NCI-H128 (cell line): Measurements from ENCODE around the gene USP1.

Experiments
- DNase-seq: peaks from one replicate; lab custom pipeline; 2025; ENCODE audit not compliant: unreplicated experiment; lab: John Stamatoyannopoulos, UW

Gene USP1

DNA sequence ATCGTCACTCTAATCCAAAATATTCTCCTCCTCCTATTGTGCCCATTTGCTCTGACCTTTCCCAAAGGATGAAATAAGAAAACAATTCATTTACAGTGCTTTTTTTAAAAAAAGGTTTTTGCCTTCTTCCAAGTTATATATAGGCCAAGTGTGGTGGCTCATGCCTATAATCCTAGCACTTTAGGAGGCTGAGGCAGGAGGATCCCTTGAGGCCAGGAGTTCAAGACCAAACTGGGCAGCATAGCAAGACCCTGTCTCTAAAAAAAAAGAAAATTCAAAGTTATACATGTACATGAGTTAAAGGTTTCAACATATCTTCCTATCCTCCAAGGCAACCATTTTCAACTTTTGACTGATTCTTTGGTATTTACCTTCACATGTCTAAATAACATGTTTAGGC lies 10.1 kb upstream of the USP1 start:
- no peak for DNase-seq

DNA sequence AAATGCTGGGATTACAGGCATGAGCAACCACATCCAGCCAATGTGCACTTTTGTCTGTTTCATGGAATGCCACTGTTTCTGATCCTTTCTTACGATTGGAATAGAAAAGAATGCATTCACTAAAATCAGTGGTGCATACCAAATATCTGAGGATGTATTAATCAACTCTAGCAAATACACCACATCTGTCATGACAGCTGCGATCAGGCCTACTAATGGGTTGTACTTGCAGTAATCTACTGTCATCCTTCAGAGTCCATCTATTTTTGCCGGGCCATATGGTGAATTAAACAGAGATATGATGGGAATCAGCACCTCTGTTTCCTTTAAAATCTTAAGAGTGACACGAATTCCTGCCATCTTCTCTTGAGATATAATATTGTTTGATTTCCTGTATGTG lies 8.5 kb upstream of the USP1 start:
- no peak for DNase-seq

DNA sequence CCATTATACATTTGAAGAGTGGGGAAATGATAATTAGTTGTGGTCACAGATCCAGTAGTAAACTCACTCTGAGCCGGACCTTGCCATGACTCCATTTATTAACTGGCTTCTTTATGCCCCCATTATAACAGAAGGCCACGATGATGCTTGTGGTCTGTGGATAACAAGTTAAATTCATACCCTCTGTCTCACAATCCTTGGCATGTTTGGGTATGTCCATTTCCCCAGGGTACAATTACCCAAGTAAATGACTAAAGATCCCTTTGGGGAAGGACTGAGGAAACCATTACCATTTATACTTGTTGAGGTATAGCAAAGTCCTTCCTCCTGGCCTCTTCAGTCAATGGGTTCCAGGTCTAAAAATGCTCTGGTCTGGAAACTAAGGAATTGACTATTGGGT lies 7.3 kb upstream of the USP1 start:
- DNase-seq, result no peak

DNA sequence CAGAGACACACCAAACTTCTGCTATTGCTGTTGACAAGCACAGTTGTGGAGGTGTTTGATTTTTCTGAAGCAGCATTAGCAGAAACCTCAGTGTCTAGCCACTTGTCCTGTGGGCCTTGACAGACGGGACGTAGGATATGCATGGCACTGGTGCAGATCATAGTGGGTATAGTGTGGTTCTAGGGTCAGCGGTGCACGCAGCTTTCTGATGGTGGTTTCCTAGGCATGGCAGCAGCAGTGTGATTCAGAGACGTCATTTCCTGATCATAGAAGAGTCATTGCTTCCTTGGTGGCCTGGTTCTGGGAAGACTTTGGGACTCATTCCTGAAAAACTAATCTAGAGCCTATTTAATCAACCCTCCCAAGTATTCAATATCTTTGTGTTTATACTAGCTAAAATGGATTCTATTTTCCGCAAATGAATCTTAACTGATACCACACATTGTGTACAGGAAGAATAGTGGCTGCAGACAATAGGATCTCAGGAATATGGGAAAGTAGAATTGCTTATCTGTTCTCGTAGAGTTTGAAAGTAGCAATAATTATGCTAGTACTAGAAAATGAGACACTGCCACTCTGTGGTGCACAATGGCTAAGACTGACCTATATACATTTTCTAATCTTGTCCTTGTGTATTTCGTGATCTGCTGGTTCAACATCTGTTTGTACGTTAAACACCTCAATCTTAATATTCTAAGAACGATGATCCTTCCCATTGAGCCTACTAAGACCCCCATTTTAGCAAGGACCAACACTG lies 2.8 kb upstream of the USP1 start:
- no peak for DNase-seq

DNA sequence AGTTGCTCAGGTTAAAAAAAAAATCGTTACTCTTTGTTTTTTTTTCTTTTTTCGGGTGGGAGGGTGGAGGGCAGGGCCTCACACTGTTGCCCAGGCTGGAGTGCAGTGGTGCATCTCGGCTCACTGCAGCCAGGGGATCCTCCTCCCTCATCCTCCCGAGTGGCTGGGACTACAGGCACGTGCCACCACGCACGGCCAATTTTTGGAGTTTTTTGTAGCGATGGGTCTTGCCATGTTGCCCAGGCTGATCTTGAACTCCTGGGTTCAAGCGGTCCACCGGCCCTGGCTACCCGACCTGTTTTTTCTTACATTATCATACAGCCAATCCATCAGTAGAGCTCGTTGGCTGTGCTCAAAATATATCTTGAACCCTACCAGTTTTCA lies 2.2 kb upstream of the USP1 start:
- no peak for DNase-seq

DNA sequence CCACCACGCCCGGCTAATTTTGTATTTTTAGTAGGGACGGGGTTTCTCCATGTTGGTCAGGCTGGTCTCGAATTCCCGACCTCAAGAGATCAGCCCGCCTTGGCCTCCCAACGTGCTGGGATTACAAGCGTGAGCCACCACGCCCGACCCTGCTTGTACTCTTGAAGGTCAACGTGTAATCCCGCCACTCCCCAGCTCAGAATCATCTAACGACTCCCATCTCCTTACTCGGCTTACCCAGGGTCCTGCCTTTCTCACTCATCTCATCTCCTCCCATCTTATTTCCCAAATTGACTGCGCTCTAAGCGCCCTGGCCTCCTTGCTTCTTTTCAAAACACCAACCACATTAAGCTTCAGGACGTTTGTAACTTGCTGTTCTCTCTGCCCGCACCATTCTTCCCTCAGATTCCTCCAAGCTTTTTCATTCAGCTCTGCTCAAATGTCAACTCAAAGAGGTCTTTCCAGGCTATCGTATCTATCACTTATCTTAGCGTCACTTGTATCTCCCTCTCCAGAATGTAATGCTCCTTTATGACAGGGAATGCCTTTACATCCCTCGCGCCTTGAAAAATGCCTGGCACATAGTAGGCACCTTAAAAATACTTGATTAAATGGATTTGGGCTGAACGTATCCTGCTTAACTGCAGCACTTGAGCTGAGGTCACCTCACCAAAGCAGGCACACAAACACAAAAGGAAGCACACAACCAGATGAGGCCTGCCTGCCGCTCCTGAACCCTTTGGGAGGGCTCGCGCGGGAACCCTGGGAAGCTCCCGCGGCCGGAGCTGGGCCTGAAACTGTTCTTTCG lies 1.4 kb upstream of the USP1 start:
- DNase-seq, result peak; percentile 59

DNA sequence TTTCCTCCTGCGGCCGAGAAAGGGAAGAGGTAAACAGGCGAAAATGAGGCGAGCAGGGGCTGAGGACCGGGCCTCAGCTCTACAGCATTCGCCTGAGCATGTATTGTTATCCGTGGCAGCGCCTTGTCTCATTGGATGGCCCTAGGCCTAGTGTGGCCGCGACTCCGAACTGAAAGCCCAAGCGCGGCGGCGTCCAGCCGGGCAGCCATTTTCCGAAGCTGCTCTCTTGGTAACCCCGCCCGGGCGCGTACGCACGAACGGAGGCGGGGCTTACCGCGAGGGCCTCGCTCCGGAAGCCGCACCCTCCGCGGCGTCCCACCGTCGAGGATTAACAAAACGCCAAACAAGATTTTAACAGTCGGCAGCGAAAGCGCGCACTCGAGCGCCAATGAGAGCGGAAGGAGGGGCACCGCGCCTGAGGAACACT lies 797 bp upstream of the USP1 start:
- peak; percentile 100 for DNase-seq

DNA sequence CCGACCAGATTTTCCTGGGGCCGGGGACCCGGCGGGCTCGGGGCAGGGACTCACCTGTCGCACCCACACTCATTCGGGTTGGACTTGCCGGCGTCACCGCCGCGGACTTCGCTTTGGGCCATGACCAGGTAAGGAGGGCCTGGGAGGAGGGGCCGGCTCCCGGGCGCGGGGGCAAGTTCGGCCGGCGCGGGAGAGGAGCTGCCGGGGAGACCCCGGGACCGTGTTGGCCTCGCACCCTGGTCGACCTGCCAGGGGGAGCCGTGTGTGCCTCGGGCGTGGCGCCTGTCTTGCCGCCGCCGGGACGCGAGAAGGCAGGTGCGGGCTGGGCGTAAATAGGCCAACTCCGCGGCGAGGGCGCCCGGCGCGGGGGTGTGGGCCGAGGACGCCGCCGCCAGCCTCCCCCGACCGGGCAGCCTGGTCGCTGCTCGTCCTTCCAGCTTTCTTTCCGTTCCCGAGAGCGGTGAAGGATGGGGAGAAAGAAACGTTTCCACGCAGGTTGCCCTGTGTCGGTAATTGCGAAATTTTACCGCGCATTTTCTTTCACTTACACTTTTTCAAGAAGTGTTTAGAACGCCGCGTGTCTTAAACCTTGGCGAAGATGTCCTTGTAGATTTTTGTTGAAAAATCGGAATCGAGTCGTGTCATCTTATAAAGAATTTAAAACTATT lies 558 bp downstream of the USP1 start:
- no peak for DNase-seq

DNA sequence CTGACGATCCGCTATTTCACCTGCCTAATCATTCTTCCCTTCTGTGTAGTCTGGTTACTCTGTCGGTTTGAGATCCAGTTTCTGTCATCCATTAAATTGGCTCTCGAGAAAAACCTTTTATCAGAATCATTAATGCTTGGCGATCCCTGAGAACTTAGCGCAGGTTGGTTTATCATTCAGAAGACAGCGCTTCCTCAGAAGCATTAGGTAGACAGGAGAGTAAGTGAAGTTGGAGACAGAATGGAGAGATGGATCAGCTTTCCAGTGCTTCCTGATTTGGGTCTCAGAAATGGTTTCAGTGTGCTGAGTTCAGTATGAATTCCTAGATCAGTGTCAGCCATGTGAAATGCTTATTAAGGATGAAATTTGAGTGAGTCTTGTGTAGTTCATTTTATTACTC lies 1.3 kb downstream of the USP1 start:
- peak; percentile 13 for DNase-seq

DNA sequence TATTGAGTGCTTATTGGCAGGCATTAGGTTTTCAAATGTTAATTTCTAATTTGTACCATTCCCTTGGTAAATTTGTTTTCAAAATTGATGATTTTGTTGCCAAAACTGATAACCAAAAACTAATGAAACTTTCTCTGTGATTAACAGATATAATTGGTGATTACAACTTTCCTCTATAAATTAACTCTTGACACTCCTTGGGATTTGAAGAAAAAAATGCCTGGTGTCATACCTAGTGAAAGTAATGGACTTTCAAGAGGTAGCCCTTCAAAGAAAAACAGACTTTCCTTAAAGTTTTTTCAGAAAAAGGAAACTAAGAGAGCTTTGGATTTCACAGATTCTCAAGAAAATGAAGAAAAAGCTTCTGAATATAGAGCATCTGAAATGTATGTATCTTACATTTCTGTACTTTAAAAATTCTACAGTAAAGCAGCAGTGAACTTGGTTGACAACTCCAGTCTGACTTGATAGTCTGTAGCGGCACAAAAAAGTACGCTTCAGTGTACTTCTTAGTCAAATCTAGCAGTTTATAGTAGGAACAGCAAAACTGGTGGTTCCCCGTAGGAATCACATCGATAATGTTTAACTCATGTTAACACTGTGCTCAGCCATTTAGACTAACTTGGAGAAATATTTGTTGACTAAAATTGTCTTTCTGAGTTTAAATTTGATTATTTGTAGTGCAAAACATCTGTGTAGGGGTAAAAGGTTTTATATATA lies 3.0 kb downstream of the USP1 start:
- no peak for DNase-seq

DNA sequence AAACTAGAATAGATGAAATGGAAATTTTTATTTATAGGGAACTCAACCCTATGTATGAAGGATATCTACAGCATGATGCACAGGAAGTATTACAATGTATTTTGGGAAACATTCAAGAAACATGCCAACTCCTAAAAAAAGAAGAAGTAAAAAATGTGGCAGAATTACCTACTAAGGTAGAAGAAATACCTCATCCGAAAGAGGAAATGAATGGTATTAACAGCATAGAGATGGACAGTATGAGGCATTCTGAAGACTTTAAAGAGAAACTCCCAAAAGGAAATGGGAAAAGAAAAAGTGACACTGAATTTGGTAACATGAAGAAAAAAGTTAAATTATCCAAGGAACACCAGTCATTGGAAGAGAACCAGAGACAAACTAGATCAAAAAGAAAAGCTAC lies 7.9 kb downstream of the USP1 start:
- DNase-seq, result no peak

DNA sequence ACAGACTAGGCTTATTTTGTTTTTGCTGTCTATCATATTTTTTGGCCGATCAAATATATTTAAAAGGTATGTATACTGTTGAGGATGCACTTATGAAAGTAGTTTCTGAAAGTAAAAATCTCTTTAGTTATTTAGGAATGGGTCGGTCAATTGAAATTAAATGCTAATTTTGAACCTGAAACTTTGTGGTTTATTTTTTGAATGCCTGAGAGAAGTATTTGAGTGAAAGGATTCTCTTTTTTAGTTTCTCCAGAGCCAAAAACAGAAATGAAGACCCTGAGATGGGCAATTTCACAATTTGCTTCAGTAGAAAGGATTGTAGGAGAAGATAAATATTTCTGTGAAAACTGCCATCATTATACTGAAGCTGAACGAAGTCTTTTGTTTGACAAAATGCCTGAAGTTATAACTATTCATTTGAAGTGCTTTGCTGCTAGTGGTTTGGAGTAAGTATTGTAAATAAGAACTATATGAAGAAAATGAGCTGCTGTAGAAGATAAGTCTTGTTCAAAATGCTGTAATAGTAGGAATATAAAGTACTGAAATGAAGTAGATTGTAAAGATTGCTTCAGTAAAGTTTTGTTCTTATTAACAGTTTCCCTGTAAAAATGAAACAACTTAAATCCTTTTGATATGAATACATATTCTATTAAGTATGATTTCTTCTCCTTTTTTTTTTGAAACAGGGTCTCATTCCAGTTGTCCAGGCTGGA lies 11.5 kb downstream of the USP1 start:
- DNase-seq, result no peak

DNA sequence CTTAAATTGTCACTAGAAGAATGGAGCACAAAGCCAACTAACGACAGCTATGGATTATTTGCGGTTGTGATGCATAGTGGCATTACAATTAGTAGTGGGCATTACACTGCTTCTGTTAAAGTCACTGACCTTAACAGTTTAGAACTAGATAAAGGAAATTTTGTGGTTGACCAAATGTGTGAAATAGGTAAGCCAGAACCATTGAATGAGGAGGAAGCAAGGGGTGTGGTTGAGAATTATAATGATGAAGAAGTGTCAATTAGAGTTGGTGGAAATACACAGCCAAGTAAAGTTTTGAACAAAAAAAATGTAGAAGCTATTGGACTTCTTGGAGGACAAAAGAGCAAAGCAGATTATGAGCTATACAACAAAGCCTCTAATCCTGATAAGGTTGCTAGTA lies 13.5 kb downstream of the USP1 start:
- no peak for DNase-seq

DNA sequence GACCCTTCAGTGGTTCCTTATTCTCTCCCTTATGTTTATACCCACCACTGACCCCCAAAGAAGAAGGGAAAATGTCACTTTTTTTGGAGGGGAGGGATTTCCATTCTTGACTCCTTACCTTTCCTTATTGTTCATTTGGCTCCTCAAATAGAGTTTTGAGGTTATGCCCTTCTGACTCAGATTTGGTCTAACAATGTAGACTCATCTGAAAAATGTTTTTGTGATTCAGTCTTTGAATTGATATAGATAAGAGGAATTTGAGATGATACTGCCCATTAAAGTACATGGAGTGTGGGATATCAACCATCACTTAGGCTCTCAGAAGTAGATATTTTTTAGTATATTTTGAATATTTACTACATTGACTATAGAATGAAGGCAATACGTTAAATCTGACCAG lies 16.1 kb downstream of the USP1 start:
- no peak for DNase-seq

DNA sequence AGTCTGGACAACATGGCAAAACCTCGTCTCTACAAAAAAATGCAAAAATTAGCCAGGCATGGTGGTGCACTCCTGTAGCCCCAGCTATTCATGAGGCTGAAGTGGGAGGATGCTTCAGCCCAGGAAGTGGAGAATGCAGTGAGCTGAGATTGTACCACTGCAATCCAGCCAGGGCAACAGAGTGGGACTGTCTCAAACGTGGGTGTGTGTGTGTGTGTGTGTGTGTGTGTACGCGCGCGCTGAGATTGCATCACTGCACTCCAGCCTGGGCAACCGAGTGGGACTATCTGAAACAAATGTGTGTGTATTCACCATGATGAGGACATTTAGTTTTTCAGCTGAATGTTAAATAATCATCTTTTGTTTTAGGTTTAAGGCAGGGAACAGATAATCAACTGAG lies 21.1 kb downstream of the USP1 start:
- DNase-seq, result no peak

DNA sequence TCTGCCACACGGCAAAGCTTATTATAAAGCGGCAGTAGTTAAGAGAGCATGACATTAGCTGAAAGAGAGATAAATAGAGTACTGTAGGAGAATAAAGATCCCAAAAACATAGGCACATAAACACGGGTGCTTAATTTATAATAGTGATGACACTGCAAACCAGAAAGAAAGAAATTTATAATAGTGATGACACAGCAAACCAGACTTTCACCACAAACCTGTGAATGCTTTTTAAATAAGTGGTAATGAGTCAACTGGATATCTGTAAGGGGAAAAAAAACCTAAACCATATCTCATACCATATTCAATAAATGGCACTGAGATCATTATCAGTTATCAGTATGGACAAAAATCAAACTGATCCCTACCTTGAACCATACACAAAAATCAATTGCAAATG lies 25.5 kb downstream of the USP1 start:
- DNase-seq, result no peak

DNA sequence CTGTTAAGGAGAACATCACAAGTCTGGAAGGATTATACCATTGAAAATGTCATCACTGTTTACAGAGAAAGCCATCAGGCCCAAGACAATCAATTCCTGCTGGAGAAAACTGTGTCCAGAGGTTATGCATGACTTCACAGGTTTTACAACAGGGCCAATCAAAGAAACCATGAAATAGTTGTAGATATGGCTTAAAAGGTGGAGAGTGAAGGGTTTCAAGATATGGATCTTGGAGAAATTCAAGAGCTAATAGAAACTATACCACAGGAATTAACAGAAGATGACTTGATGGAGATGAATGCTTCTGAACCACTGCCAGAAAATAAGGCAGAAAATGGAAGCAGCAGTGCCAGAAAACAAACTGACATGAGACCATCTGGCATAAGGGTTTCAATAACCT lies 30.2 kb downstream of the USP1 start:
- no peak for DNase-seq

DNA sequence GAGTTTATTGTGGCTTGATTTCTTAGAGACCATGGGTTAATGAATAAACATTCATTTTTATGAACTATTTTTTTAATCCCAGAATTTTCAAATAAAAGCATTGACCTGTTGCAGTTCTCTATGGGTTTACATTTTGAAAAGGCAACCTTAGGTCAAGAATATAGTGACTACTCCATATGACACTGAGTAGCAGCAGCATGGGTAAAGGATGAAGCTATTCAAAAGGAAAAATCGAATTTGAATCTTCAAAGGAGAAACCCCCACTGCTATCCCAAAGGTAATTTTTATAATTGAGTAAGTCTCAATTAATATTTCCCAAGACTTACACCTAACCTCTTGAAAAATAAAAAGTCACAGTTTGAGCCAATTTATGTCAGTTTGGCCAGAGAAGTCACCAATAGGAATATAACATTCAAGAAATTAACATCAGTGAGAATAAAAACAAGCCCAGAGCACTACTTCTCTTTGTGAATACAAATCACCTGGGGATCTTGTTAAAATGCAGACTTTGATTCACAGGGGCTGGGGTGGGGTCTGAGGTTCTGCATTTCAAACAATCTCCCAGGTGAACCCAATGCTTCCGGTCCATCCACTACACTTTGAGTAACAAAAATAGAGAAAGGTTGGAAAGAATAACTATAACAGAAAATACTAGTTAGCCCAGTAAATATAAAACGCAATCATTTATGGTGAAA lies 39.8 kb downstream of the USP1 start:
- no peak for DNase-seq

DNA sequence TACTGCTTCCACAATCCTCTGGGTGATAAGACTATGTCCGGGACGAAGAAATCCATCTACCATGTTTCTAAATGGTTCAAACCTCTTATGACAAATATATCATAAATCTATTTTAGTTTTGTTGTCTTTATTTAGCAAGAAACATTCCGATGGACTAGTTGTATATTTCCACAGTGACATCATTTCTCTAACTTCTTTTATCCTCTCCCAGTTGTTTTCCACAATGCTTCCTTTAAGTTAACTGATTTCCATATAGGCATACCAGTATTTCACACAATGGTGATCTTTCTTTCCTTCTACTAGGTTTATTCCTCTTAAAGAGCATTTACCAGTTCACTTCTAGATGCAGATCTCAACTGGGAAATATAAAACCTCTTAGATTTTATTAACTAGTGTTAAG lies 44.8 kb downstream of the USP1 start:
- DNase-seq, result no peak

DNA sequence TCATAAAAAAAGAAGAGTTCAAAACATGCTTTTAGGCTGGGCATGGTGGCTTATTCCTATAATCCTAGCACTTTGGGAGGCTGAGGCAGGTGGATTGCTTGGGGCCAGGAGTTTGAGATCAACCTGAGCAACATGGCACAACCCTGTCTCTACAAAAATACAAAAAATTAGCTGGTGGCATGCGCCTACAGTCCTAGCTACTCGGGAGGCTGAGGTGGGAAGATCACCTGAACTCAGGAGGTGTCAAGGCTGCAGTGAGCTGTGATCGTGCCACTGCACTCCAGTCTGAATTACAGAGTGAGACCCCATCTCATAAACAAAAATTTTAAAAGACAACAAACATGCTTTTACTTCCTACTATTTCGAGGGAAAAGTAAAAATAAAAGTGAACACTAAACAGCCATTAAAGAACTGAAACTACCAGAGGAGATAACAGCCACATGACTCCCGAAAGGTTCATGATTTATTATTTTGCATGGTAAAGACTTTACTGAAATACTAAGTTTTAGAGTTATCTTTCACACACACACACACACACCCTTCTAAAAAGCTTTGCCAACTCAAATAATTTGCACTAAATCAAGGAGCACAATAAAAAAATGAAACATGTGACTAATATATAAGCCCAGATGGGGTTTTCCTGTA lies 48.1 kb downstream of the USP1 start:
- DNase-seq, result no peak
